H1 (cell line): ENCODE data around the gene ENO3.

Source experiments
- BRCA1 ChIP-seq: IDR thresholded peaks from 2 replicates; pipeline ENCODE4 v1.6.1; 2012; ENCODE audit warnings: low read depth, low read length, improper control_type of control experiment
- EP300 ChIP-seq, 2 experiments: IDR thresholded peaks; 1 replicate in 1 of 2; 2 replicates in 1 of 2; pipeline ENCODE4 v1.6.1; 2011 to 2012; ENCODE audit warnings: low read depth in 2 of 2, low read length in 2 of 2, mild to moderate bottlenecking in 2 of 2, borderline replicate concordance in 1 of 2, inconsistent platforms in 1 of 2, moderate library complexity in 1 of 2
- EZH2 ChIP-seq: fragments of 200-600 bp; sonication (generic); IDR thresholded peaks from 2 replicates; pipeline ENCODE4 v1.7.1; 2012; ENCODE audit warnings: low read depth, mild to moderate bottlenecking, moderate library complexity, low read length, inconsistent platforms; ENCODE audit not compliant: severe bottlenecking
- GABPA ChIP-seq: IDR thresholded peaks from 2 replicates; pipeline ENCODE4 v1.6.1; 2011; ENCODE audit warnings: mild to moderate bottlenecking, low read length, moderate library complexity, borderline replicate concordance; ENCODE audit not compliant: insufficient read depth
- GTF2F1 ChIP-seq: IDR thresholded peaks from 2 replicates; pipeline ENCODE4 v1.6.1; 2012; ENCODE audit warnings: low read depth, low read length, improper control_type of control experiment, borderline replicate concordance
- JUND ChIP-seq: IDR thresholded peaks from 2 replicates; pipeline ENCODE4 v1.6.1; 2011; ENCODE audit warnings: mild to moderate bottlenecking, improper control_type of control experiment, low read length
- MAX ChIP-seq: IDR thresholded peaks from 2 replicates; pipeline ENCODE4 v1.6.1; 2012; ENCODE audit warnings: inconsistent platforms
- SP1 ChIP-seq: IDR thresholded peaks from 2 replicates; pipeline ENCODE4 v1.6.1; 2011; ENCODE audit warnings: low read depth, low read length
- SUZ12 ChIP-seq: fragments of 200-600 bp; sonication (generic); IDR thresholded peaks from 2 replicates; pipeline ENCODE4 v1.6.1; 2012; ENCODE audit warnings: mild to moderate bottlenecking, inconsistent platforms, low read length, moderate library complexity, mixed read lengths
- TAF1 ChIP-seq: IDR thresholded peaks from 2 replicates; pipeline ENCODE4 v1.6.1; 2011; ENCODE audit warnings: mild to moderate bottlenecking, low read depth, low read length
- TF ChIP-seq, protein P1 (sequence below): IDR thresholded peaks from 2 replicates; pipeline ENCODE4 v1.6.1; 2011; ENCODE audit warnings: low read length, improper control_type of control experiment
- TF ChIP-seq, protein P2 (sequence below), 3 experiments: IDR thresholded peaks; 1 replicate in 2 of 3; 2 replicates in 1 of 3; pipeline versions ENCODE4 v1.5.1 to v1.6.1; 2011; ENCODE audit warnings: low read length in 3 of 3, mild to moderate bottlenecking in 3 of 3, inconsistent platforms in 2 of 3, low read depth in 1 of 3, moderate library complexity in 1 of 3; ENCODE audit not compliant: insufficient read depth in 1 of 3; ENCODE audit errors: control extremely low read depth in 1 of 3

GRCh38 chr17:4947411-4948165 is 3.3 kb upstream of the ENO3 start:
- no peak for TF ChIP-seq JUND
- 0 out of 2 replicates have a peak, but pooled peaks have one; percentile 29 for TF ChIP-seq MAX
- TF ChIP-seq TAF1 = no peak; the same call in 1 of the 2 replicates
- no peak; the same call in 1 of the 2 replicates for TF ChIP-seq GABPA
- no peak for TF ChIP-seq GTF2F1
- TF ChIP-seq, protein P1, sequence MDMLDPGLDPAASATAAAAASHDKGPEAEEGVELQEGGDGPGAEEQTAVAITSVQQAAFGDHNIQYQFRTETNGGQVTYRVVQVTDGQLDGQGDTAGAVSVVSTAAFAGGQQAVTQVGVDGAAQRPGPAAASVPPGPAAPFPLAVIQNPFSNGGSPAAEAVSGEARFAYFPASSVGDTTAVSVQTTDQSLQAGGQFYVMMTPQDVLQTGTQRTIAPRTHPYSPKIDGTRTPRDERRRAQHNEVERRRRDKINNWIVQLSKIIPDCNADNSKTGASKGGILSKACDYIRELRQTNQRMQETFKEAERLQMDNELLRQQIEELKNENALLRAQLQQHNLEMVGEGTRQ = no peak
- TF ChIP-seq, protein P2, sequence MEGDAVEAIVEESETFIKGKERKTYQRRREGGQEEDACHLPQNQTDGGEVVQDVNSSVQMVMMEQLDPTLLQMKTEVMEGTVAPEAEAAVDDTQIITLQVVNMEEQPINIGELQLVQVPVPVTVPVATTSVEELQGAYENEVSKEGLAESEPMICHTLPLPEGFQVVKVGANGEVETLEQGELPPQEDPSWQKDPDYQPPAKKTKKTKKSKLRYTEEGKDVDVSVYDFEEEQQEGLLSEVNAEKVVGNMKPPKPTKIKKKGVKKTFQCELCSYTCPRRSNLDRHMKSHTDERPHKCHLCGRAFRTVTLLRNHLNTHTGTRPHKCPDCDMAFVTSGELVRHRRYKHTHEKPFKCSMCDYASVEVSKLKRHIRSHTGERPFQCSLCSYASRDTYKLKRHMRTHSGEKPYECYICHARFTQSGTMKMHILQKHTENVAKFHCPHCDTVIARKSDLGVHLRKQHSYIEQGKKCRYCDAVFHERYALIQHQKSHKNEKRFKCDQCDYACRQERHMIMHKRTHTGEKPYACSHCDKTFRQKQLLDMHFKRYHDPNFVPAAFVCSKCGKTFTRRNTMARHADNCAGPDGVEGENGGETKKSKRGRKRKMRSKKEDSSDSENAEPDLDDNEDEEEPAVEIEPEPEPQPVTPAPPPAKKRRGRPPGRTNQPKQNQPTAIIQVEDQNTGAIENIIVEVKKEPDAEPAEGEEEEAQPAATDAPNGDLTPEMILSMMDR (IDR thresholded peaks at IDR 0.05; ENCODE audit: control extremely low read depth in 1 of 3, insufficient read depth in 1 of 3, low read depth in 1 of 3, low read length in 3 of 3) = no peak
- no peak for TF ChIP-seq EP300 (IDR thresholded peaks at IDR 0.05; ENCODE audit: borderline replicate concordance in 1 of 2, low read depth in 2 of 2, low read length in 2 of 2)
- TF ChIP-seq BRCA1 = no peak
- TF ChIP-seq EZH2 = no peak
- no peak for TF ChIP-seq SUZ12
- TF ChIP-seq SP1 = no peak
